HG03280 (cell line): Measurements from ENCODE around the gene TOR1B.

Experiments
- ATAC-seq: cut with Tn5 transposase; IDR thresholded peaks from one replicate; pipeline ENCODE4 v1.9.1; 2021; ENCODE audit warnings: mild to moderate bottlenecking, moderate library complexity; ENCODE audit not compliant: unreplicated experiment

TOR1B gene

GRCh38 chr9:129812385-129812784 is 9.4 kb downstream of the TOR1B start:
- no peak for ATAC-seq

- ATAC-seq, result no peak
Measured at GRCh38 chr9:129813661-129814060, 10.7 kb downstream of the TOR1B start.

GRCh38 chr9:129814432-129815223 is 11.6 kb downstream of the TOR1B start:
- no peak for ATAC-seq

- ATAC-seq, result no peak
Measured at GRCh38 chr9:129815278-129815677, 12.3 kb downstream of the TOR1B start.

GRCh38 chr9:129816501-129817435 is 13.8 kb downstream of the TOR1B start:
- no peak for ATAC-seq

GRCh38 chr9:129822898-129823541 is 20.0 kb downstream of the TOR1B start:
- no peak for ATAC-seq

GRCh38 chr9:129823542-129823934 is 20.6 kb downstream of the TOR1B start:
- ATAC-seq, result peak; percentile 3

- peak; percentile 94 for ATAC-seq
Measured at GRCh38 chr9:129823935-129824601, 21.1 kb downstream of the TOR1B start, which contains the start of gene TOR1A. Gene TOR1A (minus strand): TSS chr9:129824136. CDS start chr9:129824085, 51 bp downstream.

- ATAC-seq, result no peak
Measured at GRCh38 chr9:129826344-129826743, 23.4 kb downstream of the TOR1B start.

- no peak for ATAC-seq
Measured at GRCh38 chr9:129826759-129827158, 23.8 kb downstream of the TOR1B start.

GRCh38 chr9:129828051-129828450 is 25.1 kb downstream of the TOR1B start:
- ATAC-seq, result no peak

- no peak for ATAC-seq
Measured at GRCh38 chr9:129828969-129829368, 26.0 kb downstream of the TOR1B start.

- ATAC-seq, result no peak
Measured at GRCh38 chr9:129832982-129833381, 30.0 kb downstream of the TOR1B start.

GRCh38 chr9:129834489-129835127 is 31.6 kb downstream of the TOR1B start:
- ATAC-seq, result peak; percentile 23

GRCh38 chr9:129835128-129835859 is 32.3 kb downstream of the TOR1B start, which contains the start of the genes C9orf78 and USP20:
Gene C9orf78 (minus strand): TSS chr9:129835275. CDS start chr9:129835221, 54 bp downstream.
Gene USP20 (plus strand): TSS chr9:129835458. CDS start chr9:129852556, 17,098 bp downstream.
- ATAC-seq, result peak; percentile 96

GRCh38 chr9:129835860-129836223 is 32.9 kb downstream of the TOR1B start:
- no peak for ATAC-seq

- ATAC-seq, result no peak
Measured at GRCh38 chr9:129836311-129837007, 33.5 kb downstream of the TOR1B start.

- ATAC-seq, result no peak
Measured at GRCh38 chr9:129838707-129839259, 35.8 kb downstream of the TOR1B start.
